GM13976 (cell line): ENCODE measurements around the gene MAPKAPK5.

ENCODE experiments used
- DNase-seq: peaks from one replicate; pipeline ENCODE4 v3.0.0; 2012; ENCODE audit warnings: low spot score
- CTCF ChIP-seq: IDR thresholded peaks from 2 replicates; pipeline ENCODE4 v1.5.1; 2012; ENCODE audit warnings: borderline replicate concordance, mild to moderate bottlenecking; ENCODE audit not compliant: insufficient read depth; ENCODE audit errors: extremely low read depth, missing control alignments, control extremely low read depth
- in situ Hi-C: fragments of 300-500 bp; cut with MboI; formaldehyde crosslinking; loops from one replicate; pipeline ENCODE4 v1.12.0; 2022; ENCODE audit warnings: low sequenced_read_pairs, mixed read lengths, inconsistent platforms; ENCODE audit not compliant: unreplicated experiment

Gene MAPKAPK5

DNA sequence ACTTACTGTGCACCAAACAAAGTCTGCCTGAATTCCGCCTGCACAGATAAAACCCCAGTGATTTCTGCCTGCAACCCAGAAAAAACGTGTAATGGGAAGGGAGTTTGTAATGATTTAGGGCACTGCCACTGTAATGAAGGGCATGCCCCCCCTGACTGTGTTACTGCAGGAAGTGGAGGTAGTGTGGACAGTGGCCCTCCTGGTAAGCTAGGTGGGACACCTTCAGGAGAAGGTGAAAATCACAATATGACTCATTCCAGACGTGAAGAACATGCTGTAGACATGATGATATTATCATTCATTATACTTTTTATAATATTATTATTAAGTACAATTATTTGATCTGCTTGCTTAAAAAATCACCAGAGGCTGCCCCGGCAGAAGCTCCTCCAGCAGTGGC, 59.2 kb downstream of the MAPKAPK5 start:
- no peak for DNase-seq
- in situ Hi-C loops = no loop called here
- TF ChIP-seq CTCF = no peak

- in situ Hi-C loops = no loop called here
- TF ChIP-seq CTCF = no peak
- no peak for DNase-seq
Observed at GRCh38 chr12:111904446-111904975, 62.5 kb downstream of the MAPKAPK5 start.

- in situ Hi-C loops = no loop called here
- no peak for TF ChIP-seq CTCF
- no peak for DNase-seq
Observed at GRCh38 chr12:111905502-111905901, 63.5 kb downstream of the MAPKAPK5 start.

DNA sequence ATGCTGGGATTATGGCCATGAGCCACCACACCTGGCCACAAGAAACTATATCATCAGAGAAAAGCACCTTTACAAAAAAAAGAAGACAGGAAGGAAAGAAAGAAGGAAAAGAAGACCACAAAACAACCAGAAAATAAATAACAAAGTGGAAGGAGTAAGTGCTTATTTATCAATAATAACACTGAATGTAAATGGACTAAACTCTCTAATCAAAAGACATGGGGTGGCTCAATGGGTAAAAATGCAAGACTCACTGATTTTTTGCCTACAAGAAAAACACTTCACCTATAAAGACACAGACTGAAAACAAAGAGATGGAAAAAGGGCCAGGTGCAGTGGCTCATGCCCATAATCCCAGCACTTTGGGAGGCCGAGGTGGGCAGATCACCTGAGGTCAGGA, 65.7 kb downstream of the MAPKAPK5 start:
- in situ Hi-C loops = no loop called here
- TF ChIP-seq CTCF = no peak
- no peak for DNase-seq

GRCh38 chr12:111925171-111925570, 83.1 kb downstream of the MAPKAPK5 start:
- TF ChIP-seq CTCF = no peak
- in situ Hi-C loops = loop anchor here (25.0 kb wide), 1 partner anchor 462 kb away; the partner anchor contains the start of gene HECTD4
- no peak for DNase-seq

GRCh38 chr12:111926631-111927030, 84.6 kb downstream of the MAPKAPK5 start:
- no peak for DNase-seq
- in situ Hi-C loops = loop anchor here (25.0 kb wide), 1 partner anchor 461 kb away; the partner anchor contains the start of gene HECTD4
- TF ChIP-seq CTCF = no peak

DNA sequence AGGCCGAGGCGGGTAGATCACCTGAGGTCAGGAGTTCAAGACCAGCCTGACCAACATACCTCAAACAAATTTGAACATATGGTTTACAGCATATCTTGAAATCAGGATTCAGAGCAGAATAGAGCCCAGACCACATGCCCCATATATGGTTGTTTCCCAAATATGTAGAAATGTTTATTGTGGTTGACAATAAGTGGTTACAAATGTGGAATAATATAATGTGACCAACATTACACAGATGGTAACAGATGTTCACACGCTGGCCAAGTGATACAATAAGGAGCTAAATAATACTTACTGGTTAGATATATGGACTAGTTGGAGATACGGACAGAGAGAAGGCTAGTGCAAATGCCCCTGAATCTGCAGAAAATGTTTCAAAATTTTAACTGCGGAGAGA, 85.3 kb downstream of the MAPKAPK5 start:
- no peak for DNase-seq
- no peak for TF ChIP-seq CTCF
- in situ Hi-C loops = loop anchor here (25.0 kb wide), 1 partner anchor 460 kb away; the partner anchor contains the start of gene HECTD4
